Kidney (tissue), 14 donors: ENCODE measurements around the gene CTNND2. TPM values are rescaled to one million over a fixed set of nuclear protein-coding genes. Genes with fewer than 3 reads are reported as not detected.

Experiments used
- DNase-seq, 5 donors: peaks; one replicate each; pipeline ENCODE4 v3.0.0-alpha.2; 2013 to 2020
- FAIRE-seq: peaks from 2 replicates; lab custom pipeline; 2012; peaks lifted over from hg19 to GRCh38; lab: Jason Lieb, UNC
- H3K27ac ChIP-seq, 2 donors: one replicate each; pipeline ENCODE4 v1.7.0; 2013; ENCODE audit warnings: low read depth in 2 of 2, low read length in 2 of 2, inconsistent platforms in 1 of 2
- H3K27me3 ChIP-seq: one replicate; pipeline ENCODE4 v1.7.1; 2013; ENCODE audit warnings: low read length, inconsistent platforms; ENCODE audit not compliant: control insufficient read depth, insufficient read depth
- H3K36me3 ChIP-seq, 3 donors: one replicate each; pipeline versions ENCODE4 v1.7.0 to v1.7.1; 2013; ENCODE audit warnings: low read length in 3 of 3, control low read depth in 1 of 3, inconsistent platforms in 1 of 3; ENCODE audit not compliant: insufficient read depth in 3 of 3, control insufficient read depth in 2 of 3
- H3K4me1 ChIP-seq, 3 donors: one replicate each; pipeline versions ENCODE4 v1.7.0 to v1.7.1; 2013; ENCODE audit warnings: low read length in 3 of 3, inconsistent platforms in 1 of 3, low read depth in 1 of 3; ENCODE audit not compliant: control insufficient read depth in 2 of 3, insufficient read depth in 2 of 3
- H3K4me3 ChIP-seq, 3 donors: one replicate each; pipeline versions ENCODE4 v1.7.0 to v1.8.1; 2013; ENCODE audit warnings: low read length in 3 of 3, control low read depth in 1 of 3, inconsistent platforms in 1 of 3
- H3K9ac ChIP-seq, 3 donors: one replicate each; pipeline versions ENCODE4 v1.7.0 to v1.7.1; 2013; ENCODE audit warnings: low read length in 3 of 3, control low read depth in 1 of 3, inconsistent platforms in 1 of 3
- H3K9me3 ChIP-seq, 3 donors: one replicate each; pipeline versions ENCODE4 v1.7.0 to v1.7.1; 2013; ENCODE audit warnings: low read length in 3 of 3, control low read depth in 1 of 3, inconsistent platforms in 1 of 3; ENCODE audit not compliant: control insufficient read depth in 2 of 3, insufficient read depth in 1 of 3
- intact Hi-C: fragments of 100-400 bp; cut with DNase I; formaldehyde crosslinking; loops from one replicate; pipeline ENCODE4 v1.11.1; 2022
- polyA plus RNA-seq: library from polyadenylated mRNA; stranded (reverse); fragments of 350-450 nt; fragmentation: Illumina TruSeq; extraction: RNeasy Lipid Tissue Mini Kit (QIAGEN cat#74804); gene quantifications from one replicate; pipeline ENCODE4 v1.2.3, GENCODE V29; 2014; ENCODE audit warnings: low read depth, low replicate concordance; ENCODE audit not compliant: insufficient read depth
- total RNA-seq: library from RNA; stranded (reverse); fragmentation: NEBNext Ultra II Directional; extraction: Animal tissue kit (Norgen Biotek cat#: 25700); gene quantifications from one replicate; pipeline ENCODE4 v1.2.1, GENCODE V29; 2021
- TF ChIP-seq, protein P1 (sequence below): IDR thresholded peaks from 3 replicates; pipeline ENCODE4 v1.5.1; 2012; ENCODE audit warnings: mild to moderate bottlenecking, moderate library complexity, borderline replicate concordance; ENCODE audit not compliant: insufficient read depth; ENCODE audit errors: extremely low read depth
- donor health status: control.
- donor health status: control.
- donor health status: control.
- donor health status: control.
- donor health status: control.
- donor health status: DM: yes; HTN: yes; CAD: no.
- donor health status: Normal renal cell carcinoma (clear cell type).

Gene CTNND2
- total and polyA plus RNA-seq, 2 donors from 2014 or later = 0.15 to 0.79 TPM

- Histone ChIP-seq H3K36me3 (no peaks in the 10 kb centered on the region), H3K27me3 (no peaks in the 10 kb centered on the region), H3K9ac (no peak overlapping the region), H3K4me1 (no peaks in the 10 kb centered on the region), H3K27ac (no peak overlapping the region), H3K9me3 (no peaks in the 10 kb centered on the region), H3K4me3 (no peak overlapping the region)
- FAIRE-seq (no peak), DNase-seq (no peak)
- intact Hi-C loops = no loop called here
- TF ChIP-seq, protein P1, sequence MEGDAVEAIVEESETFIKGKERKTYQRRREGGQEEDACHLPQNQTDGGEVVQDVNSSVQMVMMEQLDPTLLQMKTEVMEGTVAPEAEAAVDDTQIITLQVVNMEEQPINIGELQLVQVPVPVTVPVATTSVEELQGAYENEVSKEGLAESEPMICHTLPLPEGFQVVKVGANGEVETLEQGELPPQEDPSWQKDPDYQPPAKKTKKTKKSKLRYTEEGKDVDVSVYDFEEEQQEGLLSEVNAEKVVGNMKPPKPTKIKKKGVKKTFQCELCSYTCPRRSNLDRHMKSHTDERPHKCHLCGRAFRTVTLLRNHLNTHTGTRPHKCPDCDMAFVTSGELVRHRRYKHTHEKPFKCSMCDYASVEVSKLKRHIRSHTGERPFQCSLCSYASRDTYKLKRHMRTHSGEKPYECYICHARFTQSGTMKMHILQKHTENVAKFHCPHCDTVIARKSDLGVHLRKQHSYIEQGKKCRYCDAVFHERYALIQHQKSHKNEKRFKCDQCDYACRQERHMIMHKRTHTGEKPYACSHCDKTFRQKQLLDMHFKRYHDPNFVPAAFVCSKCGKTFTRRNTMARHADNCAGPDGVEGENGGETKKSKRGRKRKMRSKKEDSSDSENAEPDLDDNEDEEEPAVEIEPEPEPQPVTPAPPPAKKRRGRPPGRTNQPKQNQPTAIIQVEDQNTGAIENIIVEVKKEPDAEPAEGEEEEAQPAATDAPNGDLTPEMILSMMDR = no peak
Measured at GRCh38 chr5:11687498-11687897, 216.7 kb downstream of the CTNND2 start.

- intact Hi-C loops = no loop called here
- H3K27me3 ChIP-seq = no peaks in the 10 kb centered on the region
- TF ChIP-seq, protein P1 = no peak
Measured at GRCh38 chr5:11684607-11685006, 219.6 kb downstream of the CTNND2 start.

GRCh38 chr5:11683666-11684065 lies 220.6 kb downstream of the CTNND2 start:
- no peak for FAIRE-seq
- Histone ChIP-seq H3K36me3 (no peaks in the 10 kb centered on the region), H3K9me3 (no peaks in the 10 kb centered on the region), H3K4me1 (no peaks in the 10 kb centered on the region), H3K4me3 (no peak overlapping the region), H3K27me3 (no peaks in the 10 kb centered on the region), H3K9ac (no peak overlapping the region), H3K27ac (no peak overlapping the region)
- TF ChIP-seq, protein P1 = no peak
- intact Hi-C loops = no loop called here
- peak in 1 of 5 donors; percentile 1 for DNase-seq

More at GRCh38 chr5:11684607-11685006, 219.6 kb downstream of the CTNND2 start:
- Histone ChIP-seq H3K4me1 (no peaks in the 10 kb centered on the region), H3K9me3 (no peaks in the 10 kb centered on the region), H3K9ac (no peak overlapping the region), H3K27ac (no peak overlapping the region), H3K4me3 (no peak overlapping the region), H3K36me3 (no peaks in the 10 kb centered on the region)
- DNase-seq (no peak), FAIRE-seq (no peak)

DNA sequence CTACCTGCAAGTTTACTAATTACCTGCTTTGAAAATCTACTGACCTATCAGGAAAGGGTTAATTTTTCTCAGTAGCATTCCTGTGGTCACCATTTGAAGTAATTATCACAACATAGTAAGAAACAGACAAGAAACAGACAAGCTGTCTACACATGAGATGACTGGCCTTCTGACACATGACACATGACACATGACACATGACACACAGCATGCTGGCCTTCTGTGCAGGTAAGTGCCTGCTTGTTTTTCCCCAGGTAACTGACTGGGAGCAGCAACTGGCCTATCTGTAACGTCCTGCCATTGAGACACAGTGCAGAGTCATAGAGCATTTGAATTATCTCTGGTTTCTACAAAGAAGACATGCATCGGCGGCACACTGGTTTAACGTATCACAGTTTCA lies 222.4 kb downstream of the CTNND2 start:
- intact Hi-C loops = no loop called here
- no peak for FAIRE-seq

More for the DNA sequence above, 222.4 kb downstream of the CTNND2 start:
- Histone ChIP-seq H3K9ac (no peak overlapping the region), H3K27ac (no peak overlapping the region), H3K27me3 (no peaks in the 10 kb centered on the region), H3K9me3 (no peaks in the 10 kb centered on the region), H3K4me3 (no peak overlapping the region), H3K4me1 (no peaks in the 10 kb centered on the region), H3K36me3 (no peaks in the 10 kb centered on the region)
- no peak for DNase-seq
- TF ChIP-seq, protein P1 = no peak
